ENCODE measurements around the gene RNF8. TPM values are rescaled to one million over a fixed set of nuclear protein-coding genes. Genes with fewer than 3 reads are reported as not detected.

RNF8 gene, protein sequence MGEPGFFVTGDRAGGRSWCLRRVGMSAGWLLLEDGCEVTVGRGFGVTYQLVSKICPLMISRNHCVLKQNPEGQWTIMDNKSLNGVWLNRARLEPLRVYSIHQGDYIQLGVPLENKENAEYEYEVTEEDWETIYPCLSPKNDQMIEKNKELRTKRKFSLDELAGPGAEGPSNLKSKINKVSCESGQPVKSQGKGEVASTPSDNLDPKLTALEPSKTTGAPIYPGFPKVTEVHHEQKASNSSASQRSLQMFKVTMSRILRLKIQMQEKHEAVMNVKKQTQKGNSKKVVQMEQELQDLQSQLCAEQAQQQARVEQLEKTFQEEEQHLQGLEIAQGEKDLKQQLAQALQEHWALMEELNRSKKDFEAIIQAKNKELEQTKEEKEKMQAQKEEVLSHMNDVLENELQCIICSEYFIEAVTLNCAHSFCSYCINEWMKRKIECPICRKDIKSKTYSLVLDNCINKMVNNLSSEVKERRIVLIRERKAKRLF
- total RNA-seq: 16.6 and 20.9 TPM in 2 replicates

DNA sequence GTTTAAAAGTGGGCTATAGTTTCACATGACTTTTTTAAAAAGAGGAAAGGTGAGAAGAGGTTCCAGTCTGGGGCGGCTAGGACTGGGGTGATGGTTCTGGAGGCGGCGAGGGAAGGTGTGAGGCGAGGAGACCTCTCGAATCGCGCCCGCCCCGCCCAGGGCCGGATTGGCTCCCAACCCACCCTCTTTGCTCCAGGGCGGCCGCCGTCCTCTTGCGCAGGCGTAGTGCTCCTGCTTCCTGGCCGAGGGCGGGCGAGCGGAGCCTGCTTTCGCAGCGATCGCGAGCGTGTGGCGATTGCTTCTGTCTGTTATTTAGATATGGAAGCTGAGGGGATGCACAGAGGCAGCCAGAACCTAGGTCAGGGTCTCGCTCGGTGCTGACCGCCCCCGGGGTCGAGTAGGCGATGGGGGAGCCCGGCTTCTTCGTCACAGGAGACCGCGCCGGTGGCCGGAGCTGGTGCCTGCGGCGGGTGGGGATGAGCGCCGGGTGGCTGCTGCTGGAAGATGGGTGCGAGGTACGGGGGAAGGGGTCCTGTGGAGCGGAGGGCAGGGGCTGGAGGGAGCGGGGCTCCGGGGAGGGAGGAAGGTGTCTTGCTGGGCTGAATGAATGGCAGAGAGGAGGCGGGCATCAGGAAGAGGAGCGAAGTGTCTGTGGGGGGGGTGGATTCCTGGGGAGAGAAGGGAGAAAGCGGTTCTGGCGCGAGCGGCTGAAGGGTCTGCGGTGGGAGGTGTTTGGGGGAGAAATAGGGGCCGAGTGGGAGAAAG is at the start of gene RNF8:
Gene RNF8, plus strand, starts transcription at position 223 of the 765 bp plus-strand sequence. Its CDS starts 182 bp downstream, at position 405.
- peaks cover 12% of the 10 kb centered on the region for H3K4me1 ChIP-seq (ENCODE audit: insufficient read depth, low read length)
- peak within 1 kb of the TSS; percentile 81 for H3K4me2 ChIP-seq (ENCODE audit: insufficient read depth, low read length)
- peaks cover 19% of the 10 kb centered on the region for H4K20me1 ChIP-seq (ENCODE audit: insufficient read depth, low read length)
- H3K4me3 ChIP-seq (ENCODE audit: insufficient read depth, low read length): peak within 1 kb of the TSS; percentile 99
- peaks cover 48% of the 10 kb centered on the region for H3K79me2 ChIP-seq (ENCODE audit: insufficient read depth, low read length)
- peak; percentile 99 for DNase-seq (ENCODE audit: insufficient read length, low spot score, missing footprints)
- H3K27ac ChIP-seq (ENCODE audit: low read depth, low read length): peak within 1 kb of the TSS; percentile 64
- peaks cover 4% of the 10 kb centered on the region for H3K27me3 ChIP-seq (ENCODE audit: insufficient read depth, low read length)
- TF ChIP-seq, protein P1, sequence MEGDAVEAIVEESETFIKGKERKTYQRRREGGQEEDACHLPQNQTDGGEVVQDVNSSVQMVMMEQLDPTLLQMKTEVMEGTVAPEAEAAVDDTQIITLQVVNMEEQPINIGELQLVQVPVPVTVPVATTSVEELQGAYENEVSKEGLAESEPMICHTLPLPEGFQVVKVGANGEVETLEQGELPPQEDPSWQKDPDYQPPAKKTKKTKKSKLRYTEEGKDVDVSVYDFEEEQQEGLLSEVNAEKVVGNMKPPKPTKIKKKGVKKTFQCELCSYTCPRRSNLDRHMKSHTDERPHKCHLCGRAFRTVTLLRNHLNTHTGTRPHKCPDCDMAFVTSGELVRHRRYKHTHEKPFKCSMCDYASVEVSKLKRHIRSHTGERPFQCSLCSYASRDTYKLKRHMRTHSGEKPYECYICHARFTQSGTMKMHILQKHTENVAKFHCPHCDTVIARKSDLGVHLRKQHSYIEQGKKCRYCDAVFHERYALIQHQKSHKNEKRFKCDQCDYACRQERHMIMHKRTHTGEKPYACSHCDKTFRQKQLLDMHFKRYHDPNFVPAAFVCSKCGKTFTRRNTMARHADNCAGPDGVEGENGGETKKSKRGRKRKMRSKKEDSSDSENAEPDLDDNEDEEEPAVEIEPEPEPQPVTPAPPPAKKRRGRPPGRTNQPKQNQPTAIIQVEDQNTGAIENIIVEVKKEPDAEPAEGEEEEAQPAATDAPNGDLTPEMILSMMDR (IDR thresholded peaks at IDR 0.05; ENCODE audit: extremely low read depth, low read depth, low read length): no peak
- H2AFZ ChIP-seq (ENCODE audit: low read length): peak within 1 kb of the TSS; percentile 92
- H3K9me3 ChIP-seq (ENCODE audit: low read depth, low read length): no peaks in the 10 kb centered on the region
- H3K36me3 ChIP-seq (ENCODE audit: insufficient read depth, low read length): no peaks in the 10 kb centered on the region

DNA sequence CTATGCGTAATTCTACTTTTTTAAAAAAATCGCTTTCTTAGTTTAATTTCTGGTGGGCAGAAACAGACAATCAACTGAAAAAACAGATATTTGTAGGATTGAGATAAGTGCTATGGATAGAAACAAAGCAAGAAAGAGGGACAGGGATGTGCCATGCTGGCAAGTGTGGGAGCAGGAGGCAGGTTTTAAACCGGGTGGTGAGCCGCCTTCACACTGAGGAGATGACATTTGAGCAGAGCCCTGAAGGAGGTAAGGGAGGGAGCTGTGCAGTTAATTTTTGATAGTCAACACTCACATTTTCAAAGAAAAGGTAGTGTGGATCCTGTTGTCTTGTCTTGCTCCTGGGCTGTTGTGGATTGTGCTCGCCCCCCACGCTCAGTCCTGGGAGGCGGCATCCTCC is 49.0 kb upstream of the RNF8 start:
- Histone ChIP-seq H3K9me3 (ENCODE audit: low read depth, low read length) (no peaks in the 10 kb centered on the region), H3K4me1 (ENCODE audit: insufficient read depth, low read length) (peaks cover 7% of the 10 kb centered on the region), H3K36me3 (ENCODE audit: insufficient read depth, low read length) (peaks cover 27% of the 10 kb centered on the region), H3K4me3 (ENCODE audit: insufficient read depth, low read length) (no peak overlapping the region), H3K27me3 (ENCODE audit: insufficient read depth, low read length) (no peaks in the 10 kb centered on the region), H3K79me2 (ENCODE audit: insufficient read depth, low read length) (no peaks in the 10 kb centered on the region), H4K20me1 (ENCODE audit: insufficient read depth, low read length) (no peaks in the 10 kb centered on the region), H2AFZ (ENCODE audit: low read length) (no peak overlapping the region), H3K27ac (ENCODE audit: low read depth, low read length) (no peak overlapping the region), H3K4me2 (ENCODE audit: insufficient read depth, low read length) (no peak overlapping the region)
- no peak for DNase-seq (ENCODE audit: insufficient read length, low spot score, missing footprints)
- TF ChIP-seq, protein P1 (IDR thresholded peaks at IDR 0.05; ENCODE audit: extremely low read depth, low read depth, low read length): no peak

DNA sequence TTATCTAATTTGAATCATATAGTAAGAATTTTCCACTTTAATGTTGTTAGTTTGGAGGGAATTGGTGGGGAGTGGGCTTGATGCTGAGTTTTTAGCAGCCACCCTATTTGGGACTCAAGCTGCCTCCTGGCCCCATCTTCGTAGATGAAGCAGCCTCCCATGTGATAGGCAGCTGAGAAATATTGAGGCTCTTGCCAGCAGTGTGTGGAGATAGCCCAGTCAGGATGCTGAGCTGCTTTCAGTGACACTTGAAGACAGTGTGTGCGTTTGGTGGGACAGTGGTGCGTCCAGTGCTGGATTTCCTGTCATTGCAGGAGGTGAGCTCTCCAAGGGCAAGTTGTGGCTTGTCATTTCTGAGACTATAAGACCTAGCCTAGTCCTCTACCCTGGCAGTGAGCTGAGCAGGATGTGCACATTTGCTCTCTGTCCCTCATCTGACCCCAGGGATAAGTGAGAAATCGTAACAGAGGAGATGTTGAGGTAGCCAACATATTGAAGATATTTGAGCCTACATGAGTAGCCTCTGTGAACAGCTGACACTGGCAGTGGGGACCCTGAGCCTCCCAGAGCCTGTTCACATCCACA is 47.9 kb upstream of the RNF8 start:
- no peak overlapping the region for H2AFZ ChIP-seq (ENCODE audit: low read length)
- no peak overlapping the region for H3K4me2 ChIP-seq (ENCODE audit: insufficient read depth, low read length)
- DNase-seq (ENCODE audit: insufficient read length, low spot score, missing footprints): no peak
- no peak overlapping the region for H3K27ac ChIP-seq (ENCODE audit: low read depth, low read length)
- H3K4me3 ChIP-seq (ENCODE audit: insufficient read depth, low read length): no peak overlapping the region
- H3K4me1 ChIP-seq (ENCODE audit: insufficient read depth, low read length): peaks cover 7% of the 10 kb centered on the region
- H3K27me3 ChIP-seq (ENCODE audit: insufficient read depth, low read length): no peaks in the 10 kb centered on the region
- peaks cover 27% of the 10 kb centered on the region for H3K36me3 ChIP-seq (ENCODE audit: insufficient read depth, low read length)
- no peaks in the 10 kb centered on the region for H4K20me1 ChIP-seq (ENCODE audit: insufficient read depth, low read length)
- no peaks in the 10 kb centered on the region for H3K9me3 ChIP-seq (ENCODE audit: low read depth, low read length)
- TF ChIP-seq, protein P1 (IDR thresholded peaks at IDR 0.05; ENCODE audit: extremely low read depth, low read depth, low read length): no peak
- no peaks in the 10 kb centered on the region for H3K79me2 ChIP-seq (ENCODE audit: insufficient read depth, low read length)

Data from osteoblast (primary cell).